Measurements from ENCODE around the gene DPH2. TPM values are rescaled to one million over a fixed set of nuclear protein-coding genes. Genes with fewer than 3 reads are reported as not detected.
A peak's percentile ranks its signal among the peaks of the same experiment; 100 is the strongest.

The DPH2 gene
- total RNA-seq, 6 experiments from 2014 or later: 8.9 to 27.5 (median 12.0) TPM

DNA sequence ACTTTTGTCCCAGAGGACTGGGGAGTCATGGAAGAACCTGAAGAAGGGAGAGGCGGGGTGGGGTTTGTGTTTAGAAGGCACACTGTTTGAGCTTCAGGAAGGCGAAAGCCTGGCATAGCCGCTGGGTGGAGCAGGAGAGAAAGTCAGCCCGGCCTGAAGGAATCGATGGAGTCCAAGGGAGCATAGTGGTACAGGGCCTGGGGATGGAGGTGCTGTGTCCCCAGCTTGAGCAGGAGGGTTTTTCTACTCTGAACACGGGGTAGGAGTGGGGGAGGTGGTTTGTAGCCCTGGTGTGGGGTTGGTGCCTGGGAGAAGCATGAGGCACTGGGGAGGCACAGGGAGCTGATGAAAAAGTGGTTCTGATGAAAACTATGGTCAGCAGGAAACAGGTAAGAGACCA is 16.9 kb downstream of the DPH2 start:
- no peaks in the 10 kb centered on the region for H3K36me3 ChIP-seq
- TF ChIP-seq POLR2A (IDR thresholded peaks at IDR 0.05): no peak
- TF ChIP-seq, protein P1, sequence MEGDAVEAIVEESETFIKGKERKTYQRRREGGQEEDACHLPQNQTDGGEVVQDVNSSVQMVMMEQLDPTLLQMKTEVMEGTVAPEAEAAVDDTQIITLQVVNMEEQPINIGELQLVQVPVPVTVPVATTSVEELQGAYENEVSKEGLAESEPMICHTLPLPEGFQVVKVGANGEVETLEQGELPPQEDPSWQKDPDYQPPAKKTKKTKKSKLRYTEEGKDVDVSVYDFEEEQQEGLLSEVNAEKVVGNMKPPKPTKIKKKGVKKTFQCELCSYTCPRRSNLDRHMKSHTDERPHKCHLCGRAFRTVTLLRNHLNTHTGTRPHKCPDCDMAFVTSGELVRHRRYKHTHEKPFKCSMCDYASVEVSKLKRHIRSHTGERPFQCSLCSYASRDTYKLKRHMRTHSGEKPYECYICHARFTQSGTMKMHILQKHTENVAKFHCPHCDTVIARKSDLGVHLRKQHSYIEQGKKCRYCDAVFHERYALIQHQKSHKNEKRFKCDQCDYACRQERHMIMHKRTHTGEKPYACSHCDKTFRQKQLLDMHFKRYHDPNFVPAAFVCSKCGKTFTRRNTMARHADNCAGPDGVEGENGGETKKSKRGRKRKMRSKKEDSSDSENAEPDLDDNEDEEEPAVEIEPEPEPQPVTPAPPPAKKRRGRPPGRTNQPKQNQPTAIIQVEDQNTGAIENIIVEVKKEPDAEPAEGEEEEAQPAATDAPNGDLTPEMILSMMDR (IDR thresholded peaks at IDR 0.05): peak in 1 of 4 donors; percentile 11
- H3K9me3 ChIP-seq: no peaks in the 10 kb centered on the region
- H3K4me3 ChIP-seq: no peak overlapping the region
- H3K4me1 ChIP-seq: peaks cover 0 to 22% (median 1%) of the 10 kb centered on the region in 4 donors
- ATAC-seq (no peak), DNase-seq (no peak)
- intact Hi-C loops (cut with DNase I): no loop called here
- H3K27me3 ChIP-seq: no peaks in the 10 kb centered on the region
- peak overlapping the region in 1 of 3 donors; percentile 35 for H3K27ac ChIP-seq
- 90% methylated on average over 3 of the region's 6 CpGs for WGBS (ENCODE audit: insufficient coverage, low coverage, low lambda C conversion rate, missing lambda C conversion rate)

GRCh38 chr1:43987159-43987902 is 17.5 kb downstream of the DPH2 start:
- no peak for TF ChIP-seq POLR2A (IDR thresholded peaks at IDR 0.05)
- TF ChIP-seq, protein P1 (IDR thresholded peaks at IDR 0.05): no peak
- Histone ChIP-seq H3K27ac (peak overlapping the region in 1 of 3 donors; percentile 35), H3K36me3 (no peaks in the 10 kb centered on the region), H3K4me3 (no peak overlapping the region), H3K9me3 (no peaks in the 10 kb centered on the region), H3K27me3 (no peaks in the 10 kb centered on the region), H3K4me1 (peaks cover 0 to 22% (median 1%) of the 10 kb centered on the region in 4 donors)
- peak in 2 of 4 donors; percentile 23 to 35 for ATAC-seq
- intact Hi-C loops (cut with DNase I): no loop called here
- DNase-seq: no peak
- 50% methylated on average over 3 of the region's 6 CpGs for WGBS (ENCODE audit: insufficient coverage, low coverage, low lambda C conversion rate, missing lambda C conversion rate)

GRCh38 chr1:43990271-43991199 is 20.7 kb downstream of the DPH2 start:
- TF ChIP-seq, protein P1 (IDR thresholded peaks at IDR 0.05): no peak
- TF ChIP-seq POLR2A (IDR thresholded peaks at IDR 0.05): no peak
- intact Hi-C loops (cut with DNase I): no loop called here
- Histone ChIP-seq H3K36me3 (no peaks in the 10 kb centered on the region), H3K27ac (peak overlapping the region; percentile 54 to 68 (median 66)), H3K9me3 (no peaks in the 10 kb centered on the region), H3K4me1 (peaks cover 0 to 22% (median 1%) of the 10 kb centered on the region in 4 donors), H3K4me3 (peak overlapping the region; percentile 54 to 75 (median 61)), H3K27me3 (no peaks in the 10 kb centered on the region)
- DNase-seq: no peak
- no peak for ATAC-seq
- 90% methylated on average over 2 of the region's 19 CpGs for whole genome bisulfite sequencing (ENCODE audit: insufficient coverage, low coverage, low lambda C conversion rate, missing lambda C conversion rate)

DNA sequence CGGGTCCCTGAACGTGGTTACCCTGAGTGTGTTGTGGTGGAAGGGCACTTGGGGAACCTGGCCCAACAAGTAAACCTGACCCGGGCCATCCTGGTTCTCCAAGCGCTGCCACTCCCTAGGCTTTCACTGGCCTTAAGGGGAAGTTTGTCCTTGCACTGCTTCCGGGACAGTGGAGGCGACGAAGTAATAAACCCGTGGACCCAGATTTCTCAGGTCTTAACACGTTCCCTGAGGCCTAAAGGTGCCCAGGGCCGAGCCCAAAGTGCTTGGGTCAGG is 21.3 kb downstream of the DPH2 start:
- Histone ChIP-seq H3K4me3 (peak overlapping the region; percentile 54 to 75 (median 61)), H3K9me3 (no peaks in the 10 kb centered on the region), H3K36me3 (no peaks in the 10 kb centered on the region), H3K4me1 (peaks cover 0 to 22% (median 1%) of the 10 kb centered on the region in 4 donors), H3K27ac (peak overlapping the region; percentile 54 to 68 (median 66)), H3K27me3 (no peaks in the 10 kb centered on the region)
- 0% methylated on average over 8 of the region's 10 CpGs for WGBS (ENCODE audit: insufficient coverage, low coverage, low lambda C conversion rate, missing lambda C conversion rate)
- TF ChIP-seq, protein P1 (IDR thresholded peaks at IDR 0.05): no peak
- no peak for TF ChIP-seq POLR2A (IDR thresholded peaks at IDR 0.05)
- intact Hi-C loops (cut with DNase I): no loop called here
- ATAC-seq (no peak), DNase-seq (no peak)

Measured in right lobe of liver (tissue), 6 donors.